GM13976 (cell line): ENCODE data around the gene EXOSC2.
"Not testable (repeated sequence)": the region's sequence is repeated elsewhere in the genome, so short reads cannot be mapped to it uniquely, and the experiment has no call there.

Experiments used
- DNase-seq: peaks from one replicate; pipeline ENCODE4 v3.0.0; 2012; ENCODE audit warnings: low spot score
- CTCF ChIP-seq: IDR thresholded peaks from 2 replicates; pipeline ENCODE4 v1.5.1; 2012; ENCODE audit warnings: borderline replicate concordance, mild to moderate bottlenecking; ENCODE audit not compliant: insufficient read depth; ENCODE audit errors: extremely low read depth, missing control alignments, control extremely low read depth
- in situ Hi-C: fragments of 300-500 bp; cut with MboI; formaldehyde crosslinking; loops from one replicate; pipeline ENCODE4 v1.12.0; 2022; ENCODE audit warnings: low sequenced_read_pairs, mixed read lengths, inconsistent platforms; ENCODE audit not compliant: unreplicated experiment

EXOSC2 gene

GRCh38 chr9:130682421-130683121, 11.0 kb upstream of the EXOSC2 start:
- in situ Hi-C loops = loop anchor here (25.0 kb wide), 1 partner anchor 220 kb away; no protein-coding TSS in a partner anchor
- TF ChIP-seq CTCF = peak; percentile 83
- peak; percentile 77 for DNase-seq

GRCh38 chr9:130685104-130685503, 8.5 kb upstream of the EXOSC2 start:
- in situ Hi-C loops = loop anchor here (25.0 kb wide), 1 partner anchor 223 kb away; no protein-coding TSS in a partner anchor
- no peak for DNase-seq
- TF ChIP-seq CTCF = no peak

GRCh38 chr9:130685945-130686344, 7.6 kb upstream of the EXOSC2 start:
- in situ Hi-C loops = loop anchor here (25.0 kb wide), 1 partner anchor 224 kb away; no protein-coding TSS in a partner anchor
- not testable (repeated sequence) for DNase-seq

- no peak for TF ChIP-seq CTCF
- in situ Hi-C loops = loop anchor here (25.0 kb wide), 1 partner anchor 225 kb away; no protein-coding TSS in a partner anchor
- no peak for DNase-seq
These were observed 6.0 kb upstream of the EXOSC2 start for GRCh38 chr9:130687615-130688014.

- in situ Hi-C loops = loop anchor here (25.0 kb wide), 1 partner anchor 226 kb away; no protein-coding TSS in a partner anchor
- DNase-seq = no peak
- TF ChIP-seq CTCF = no peak
These were observed 5.5 kb upstream of the EXOSC2 start for GRCh38 chr9:130688072-130688471.

- no peak for TF ChIP-seq CTCF
- DNase-seq = no peak
- in situ Hi-C loops = loop anchor here (25.0 kb wide), 1 partner anchor 227 kb away; no protein-coding TSS in a partner anchor
These were observed 4.0 kb upstream of the EXOSC2 start for GRCh38 chr9:130689572-130689936.

GRCh38 chr9:130689937-130690700, 3.5 kb upstream of the EXOSC2 start:
- no peak for TF ChIP-seq CTCF
- in situ Hi-C loops = loop anchor here (25.0 kb wide), 1 partner anchor 228 kb away; no protein-coding TSS in a partner anchor
- DNase-seq = peak; percentile 38
